Erythroblast (primary cell): ENCODE measurements around the gene ZCCHC14.

Source experiments
- DNase-seq, 2 experiments: peaks; one replicate each; lab custom pipeline; 2025; lab: John Stamatoyannopoulos, UW
- GATA1 ChIP-seq: IDR thresholded peaks from 2 replicates; pipeline ENCODE4 v1.6.1; 2011; ENCODE audit warnings: low read depth, mild to moderate bottlenecking, control low read depth, low read length, moderate library complexity
- POLR2A ChIP-seq: IDR thresholded peaks from 2 replicates; pipeline ENCODE4 v1.6.1; 2011; ENCODE audit warnings: mild to moderate bottlenecking, low read length

ZCCHC14 gene

DNA sequence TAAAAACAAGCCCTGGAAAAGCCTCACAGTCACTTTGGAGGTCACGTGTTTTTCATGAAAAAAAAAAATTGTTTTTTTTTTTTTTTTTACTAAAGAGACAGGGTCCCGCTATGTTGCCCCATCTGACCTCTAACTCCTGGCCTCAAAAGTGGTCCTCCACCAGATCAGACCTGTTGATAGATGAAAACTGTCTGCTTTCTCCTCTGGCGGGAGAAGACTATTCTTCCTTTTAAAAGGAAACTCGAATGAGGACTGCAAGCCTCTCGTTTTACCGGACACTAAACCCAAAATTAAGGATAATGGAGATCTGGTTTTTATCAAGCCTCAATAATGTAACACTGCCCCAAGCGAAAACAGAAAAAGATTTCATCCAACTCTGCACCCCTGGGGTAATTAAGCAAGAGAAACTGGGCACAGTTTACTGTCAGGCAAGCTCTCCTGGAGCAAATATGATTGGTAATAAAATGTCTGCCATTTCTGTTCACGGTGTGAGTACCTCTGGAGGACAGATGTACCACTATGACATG is 25.8 kb downstream of the ZCCHC14 start:
- no peak for DNase-seq
- TF ChIP-seq GATA1 (no peak), POLR2A (no peak)

DNA sequence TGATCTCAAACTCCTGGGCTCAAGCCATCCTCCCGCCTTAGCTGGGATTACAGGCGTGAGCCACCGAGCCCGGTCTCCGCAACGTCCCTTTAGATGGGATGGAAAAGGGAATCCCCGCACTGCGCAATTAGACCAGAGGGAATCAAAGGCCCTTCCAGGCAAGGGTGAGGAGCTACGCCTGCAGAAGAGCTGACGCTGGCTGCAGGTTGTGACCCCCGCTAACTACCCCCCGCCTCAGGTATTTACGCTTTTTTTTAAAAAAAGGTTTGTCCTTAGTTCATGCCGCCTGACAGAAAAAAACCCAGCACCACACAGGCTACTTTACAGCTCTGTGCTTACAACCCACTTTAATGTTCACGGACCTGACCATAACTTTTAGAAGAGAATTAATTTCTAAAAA is 26.9 kb downstream of the ZCCHC14 start:
- DNase-seq: no peak
- TF ChIP-seq POLR2A (no peak), GATA1 (no peak)

DNA sequence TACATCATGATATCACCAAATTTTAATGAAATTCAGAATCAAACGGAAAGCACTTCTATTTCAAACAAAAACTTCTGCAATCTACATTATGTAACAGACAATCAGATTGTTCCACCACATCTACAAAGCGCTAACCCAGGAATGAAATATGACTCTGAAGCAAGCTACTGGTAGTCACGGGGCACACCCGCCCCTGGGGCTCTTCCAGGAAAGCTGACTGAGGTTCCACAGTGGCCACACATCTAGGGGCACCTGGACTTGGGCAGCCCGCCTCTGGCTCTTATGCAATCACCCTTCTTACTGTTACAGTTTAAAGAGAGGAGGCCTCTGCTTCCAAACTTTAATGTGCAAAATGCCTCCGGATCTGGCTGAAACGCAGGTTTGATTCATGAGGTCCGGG is 27.5 kb downstream of the ZCCHC14 start:
- peak; percentile 53 to 64 for DNase-seq
- TF ChIP-seq GATA1 (no peak), POLR2A (peak; percentile 22)

DNA sequence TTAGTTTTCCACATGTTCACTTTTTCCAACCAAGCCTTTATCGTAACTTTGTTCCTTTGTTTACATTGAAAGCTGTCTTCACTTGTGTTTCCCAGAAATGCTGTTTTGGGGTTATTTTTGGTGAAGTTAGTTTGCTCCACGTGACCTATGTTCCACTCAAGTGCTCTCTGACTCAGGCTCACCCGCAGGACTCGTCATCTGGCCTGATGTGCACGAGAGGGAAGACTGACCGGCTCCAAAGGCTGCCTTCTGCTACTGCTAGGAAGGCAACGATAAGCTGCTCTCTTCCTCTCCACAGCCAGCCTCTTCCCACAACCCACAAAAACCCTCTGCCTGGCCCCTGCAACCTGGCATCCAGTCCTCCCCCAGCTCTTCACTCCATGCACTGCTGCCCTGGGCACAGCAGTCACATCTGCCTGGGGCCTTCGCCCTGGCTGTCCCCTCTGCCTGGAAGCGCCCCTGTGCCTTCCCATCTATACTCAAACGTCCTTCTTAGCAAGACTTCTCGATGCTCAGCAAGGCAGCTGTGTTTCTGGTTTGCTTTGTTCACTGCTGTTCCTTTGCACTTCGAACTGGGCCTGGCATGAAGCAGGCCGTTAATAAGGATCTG is 28.0 kb downstream of the ZCCHC14 start:
- DNase-seq: peak; percentile 52 to 68
- TF ChIP-seq GATA1 (no peak), POLR2A (peak; percentile 46)

DNA sequence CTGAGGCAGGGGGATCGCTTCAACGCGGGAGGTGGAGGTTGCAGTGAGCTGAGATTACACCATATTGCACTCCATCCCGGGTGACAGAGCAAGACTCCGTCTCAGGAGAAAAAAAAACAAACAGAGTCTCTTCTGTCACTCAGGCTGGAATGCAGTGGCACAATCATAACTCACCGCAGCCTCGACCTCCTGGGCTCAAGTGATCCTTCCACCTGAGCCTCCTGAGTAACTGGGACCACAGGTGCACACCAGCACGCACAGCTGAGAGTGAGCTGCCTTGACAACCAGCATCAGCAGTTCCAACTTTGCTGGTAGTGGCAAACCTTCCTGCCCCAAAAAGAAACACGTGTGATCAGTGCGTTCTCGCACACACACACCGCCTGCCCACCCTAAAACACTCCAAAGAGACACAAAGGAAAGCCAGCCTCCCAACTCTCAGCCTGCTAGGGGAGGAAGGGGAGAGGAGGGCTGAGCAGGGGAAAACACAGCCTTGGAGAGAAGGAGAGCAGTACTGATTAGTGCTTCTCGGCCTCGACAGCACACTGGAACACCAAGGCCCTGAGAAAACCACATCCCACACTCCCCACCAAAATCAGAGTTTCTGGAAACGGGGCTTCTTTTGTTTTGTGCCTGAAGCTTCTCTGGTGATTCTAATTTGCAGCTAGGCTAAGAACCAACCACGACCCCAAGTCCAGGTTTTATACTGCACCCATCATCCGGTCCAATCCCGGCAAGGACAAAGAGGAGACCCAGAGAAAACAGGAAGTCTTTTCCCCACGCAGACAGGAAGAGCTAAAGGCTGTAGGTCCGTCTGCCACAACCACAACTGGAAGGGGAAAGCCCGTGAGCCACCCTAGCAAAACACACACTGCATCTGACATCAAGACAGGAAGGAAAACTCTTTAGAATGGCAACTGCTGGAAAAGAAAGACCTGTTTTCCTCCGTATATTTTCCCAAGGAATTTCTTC is 28.8 kb downstream of the ZCCHC14 start:
- TF ChIP-seq POLR2A (no peak), GATA1 (no peak)
- peak in 1 of 2 experiments; percentile 43 for DNase-seq

DNA sequence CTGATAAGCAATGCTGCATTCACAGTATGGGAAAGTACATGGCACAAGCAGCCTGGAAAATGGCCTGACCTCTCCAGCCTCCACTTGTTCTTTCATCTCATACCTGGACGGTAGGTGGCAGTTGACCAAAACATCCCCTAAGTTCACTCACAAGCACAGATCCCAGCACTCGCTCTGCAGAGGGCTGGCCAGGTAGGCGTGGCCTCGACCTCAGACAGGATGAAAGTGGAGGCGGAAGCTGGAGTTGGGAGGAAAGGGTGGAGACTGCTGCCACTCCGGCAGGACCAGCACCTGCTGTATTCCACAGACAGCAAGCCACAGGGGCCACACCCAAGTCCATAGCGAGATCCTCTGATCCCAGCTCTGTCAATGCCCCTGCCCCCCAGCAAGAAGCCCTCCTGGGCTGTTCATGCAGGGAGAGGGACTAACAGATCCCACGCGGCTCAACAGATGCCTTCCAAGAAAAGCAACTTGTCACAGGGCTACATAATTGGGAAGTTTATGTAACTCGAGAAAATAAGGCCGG is 31.3 kb downstream of the ZCCHC14 start:
- DNase-seq: peak; percentile 27 to 53
- TF ChIP-seq POLR2A (no peak), GATA1 (no peak)

DNA sequence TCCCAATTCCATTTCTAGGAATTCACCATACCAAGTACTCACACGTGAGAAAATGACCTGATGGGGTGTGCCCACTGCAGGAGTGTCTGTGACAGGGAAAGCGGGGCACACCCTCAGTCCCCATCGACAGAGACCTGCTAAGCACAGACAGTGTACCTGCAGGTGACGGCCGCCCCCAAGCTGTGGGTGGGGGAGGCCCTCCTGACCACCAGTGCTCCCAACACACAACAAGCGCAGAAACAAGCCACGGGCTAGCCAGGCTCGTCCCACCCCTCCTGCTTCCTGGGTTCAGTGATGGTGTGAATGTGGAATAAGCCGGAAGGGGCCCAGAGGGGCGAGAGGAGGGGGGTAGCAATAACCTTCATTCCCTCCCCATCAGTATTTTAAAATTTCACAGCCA is 31.9 kb downstream of the ZCCHC14 start:
- DNase-seq: no peak
- no peak for TF ChIP-seq GATA1
- no peak for TF ChIP-seq POLR2A

DNA sequence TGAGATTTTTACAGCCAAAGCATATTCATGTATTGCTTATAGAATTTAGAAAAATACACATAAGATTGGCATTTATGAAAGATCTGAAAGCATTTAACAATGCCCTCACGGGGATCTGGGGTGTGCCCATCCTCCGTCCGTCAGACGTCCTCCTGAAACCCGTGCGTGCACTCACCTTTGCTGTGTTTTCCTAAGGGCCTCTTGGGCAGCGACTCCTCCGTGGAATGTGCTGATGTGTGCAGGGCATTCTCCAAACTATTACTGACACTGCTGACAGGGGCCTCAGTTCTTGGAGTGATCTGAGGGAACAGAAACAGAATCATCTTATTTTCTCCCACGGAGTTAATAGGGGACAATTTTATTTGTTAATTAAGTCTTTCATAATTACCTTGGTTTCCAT is 33.0 kb downstream of the ZCCHC14 start:
- DNase-seq: no peak
- TF ChIP-seq GATA1: no peak
- TF ChIP-seq POLR2A: no peak

DNA sequence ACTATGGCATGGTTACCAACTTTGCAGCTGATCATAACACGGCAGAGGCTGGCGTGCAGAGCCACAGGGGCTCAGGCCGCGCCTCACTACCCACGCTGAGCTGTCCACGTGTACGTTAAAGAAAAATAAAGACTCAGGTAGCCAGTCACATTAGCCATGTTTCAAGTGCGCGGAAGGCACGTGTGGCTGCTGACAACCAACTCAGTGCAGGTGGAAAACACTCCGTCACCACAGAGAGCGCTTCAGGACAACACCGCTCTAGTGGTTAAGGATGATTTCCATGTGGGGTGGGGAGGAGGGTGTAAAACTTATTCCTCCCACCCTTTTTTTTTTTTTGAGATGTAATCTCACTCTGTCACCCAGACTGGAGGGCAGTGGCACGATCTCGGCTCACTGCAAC is 33.8 kb downstream of the ZCCHC14 start:
- no peak for DNase-seq
- TF ChIP-seq GATA1: no peak

DNA sequence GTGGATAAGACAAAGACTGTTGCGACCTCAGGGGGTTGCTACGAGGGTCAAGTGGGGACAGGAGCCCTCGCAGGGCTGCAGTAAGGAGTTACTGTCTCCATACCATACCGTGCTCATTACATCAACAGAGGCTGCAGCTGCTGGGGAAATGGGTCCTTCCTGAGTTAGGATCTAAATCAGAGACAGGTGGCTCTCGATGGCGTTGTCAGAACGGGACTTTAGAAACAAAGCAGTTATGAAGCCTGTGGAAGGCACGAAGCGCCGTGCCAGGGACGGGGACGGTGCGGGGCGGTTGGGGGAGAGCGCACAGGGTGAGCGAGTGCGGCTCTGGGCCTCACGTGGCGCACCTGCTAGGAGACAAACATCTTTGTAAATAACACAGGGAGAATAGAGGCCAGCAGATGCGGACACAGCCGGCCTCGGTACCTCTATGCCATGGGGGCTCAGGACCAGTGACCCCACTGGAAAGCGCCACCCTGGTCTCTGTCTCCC is 34.4 kb downstream of the ZCCHC14 start:
- TF ChIP-seq POLR2A: no peak
- no peak for TF ChIP-seq GATA1
- no peak for DNase-seq

DNA sequence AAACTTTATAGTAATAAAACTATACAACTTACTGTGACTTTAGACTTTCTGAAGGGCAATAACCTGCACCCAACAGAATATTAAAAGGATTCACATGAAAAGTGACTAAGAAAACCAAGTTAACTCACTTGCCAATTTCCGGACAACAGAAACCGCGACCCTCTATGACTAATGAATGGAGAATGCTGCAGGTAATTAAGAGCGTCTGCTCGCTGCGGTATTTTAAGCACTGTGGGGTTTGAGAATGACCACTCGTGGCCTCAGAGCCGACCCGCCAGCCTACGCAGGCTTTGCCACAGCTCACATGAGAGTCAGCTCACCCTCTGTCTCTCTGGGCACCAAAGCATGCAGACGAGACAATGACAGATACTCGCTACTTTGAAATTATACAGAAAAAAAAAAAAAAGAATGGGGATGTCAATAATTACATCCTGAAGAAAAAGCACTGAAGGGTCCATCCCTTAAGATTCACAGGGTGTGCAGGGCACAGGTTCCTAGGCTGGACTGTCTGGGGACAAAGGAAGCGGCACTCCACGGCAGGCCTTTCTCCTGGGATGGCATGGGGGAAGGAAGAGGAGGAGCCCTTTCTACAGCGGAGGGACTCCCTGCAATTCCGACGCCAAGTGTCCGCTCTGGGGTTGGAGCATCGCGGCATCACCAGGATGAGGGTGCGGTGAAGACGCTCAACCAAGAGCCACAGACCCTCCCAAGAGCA is 35.0 kb downstream of the ZCCHC14 start:
- no peak for TF ChIP-seq POLR2A
- no peak for TF ChIP-seq GATA1
- no peak for DNase-seq

DNA sequence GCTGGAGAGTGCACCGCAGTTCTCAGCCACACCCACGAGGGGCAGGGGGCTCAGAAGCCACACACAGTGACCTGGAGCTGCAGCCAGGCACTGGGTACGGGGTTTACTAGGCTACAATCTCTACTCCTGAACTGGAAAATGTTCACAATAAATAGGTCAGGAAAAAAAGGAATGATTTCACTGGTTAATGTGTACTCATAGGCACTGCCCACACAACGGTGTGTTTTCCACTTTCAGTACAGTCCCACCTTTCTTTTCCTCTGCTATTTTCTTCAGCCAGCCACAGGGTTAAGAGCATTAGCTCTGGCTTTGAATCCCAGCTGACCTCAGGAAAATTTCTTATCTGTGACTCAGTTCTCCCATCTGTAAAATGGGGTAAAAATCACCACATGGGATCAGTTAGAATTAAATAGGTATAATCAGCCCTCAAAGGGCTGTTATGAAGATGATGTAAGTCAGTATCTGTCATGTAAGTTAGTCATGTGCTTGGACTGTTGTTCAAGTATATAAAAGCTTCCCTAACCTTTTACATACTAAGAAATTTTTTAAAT is 35.7 kb downstream of the ZCCHC14 start:
- DNase-seq: no peak
- no peak for TF ChIP-seq GATA1
- TF ChIP-seq POLR2A: no peak

DNA sequence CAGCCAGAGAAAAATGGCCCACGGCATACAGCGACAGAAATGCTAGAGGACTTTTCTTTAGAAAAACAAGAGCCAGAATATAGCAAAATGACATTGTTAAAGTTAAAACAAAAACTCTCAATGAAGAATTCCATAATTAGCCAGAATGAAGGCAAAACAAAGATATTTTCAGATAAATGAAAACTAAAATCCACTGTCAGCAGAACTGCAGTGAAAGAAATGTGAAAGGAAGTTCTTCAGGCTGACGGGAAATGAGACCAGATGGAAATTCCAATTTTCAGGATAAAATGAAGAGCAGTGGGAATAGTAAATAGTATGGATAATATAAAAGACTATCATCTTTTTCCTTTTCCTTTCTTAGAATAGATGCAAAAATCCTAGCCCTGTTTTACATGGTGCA is 38.4 kb downstream of the ZCCHC14 start:
- DNase-seq: no peak

More for the DNA sequence above, 38.4 kb downstream of the ZCCHC14 start:
- TF ChIP-seq GATA1: no peak
- no peak for TF ChIP-seq POLR2A
